ENCODE measurements around the gene POLL.

Gene POLL

GRCh38 chr10:101573885-101574753, 13.9 kb downstream of the POLL start:
- no peak for DNase-seq

GRCh38 chr10:101572785-101573184, 15.3 kb downstream of the POLL start:
- DNase-seq, result no peak

- no peak for DNase-seq
These were observed 15.9 kb downstream of the POLL start for GRCh38 chr10:101572126-101572525.

- DNase-seq, result no peak
These were observed 16.7 kb downstream of the POLL start for GRCh38 chr10:101571271-101571925.

- DNase-seq, result no peak
These were observed 17.4 kb downstream of the POLL start for GRCh38 chr10:101570428-101571270.

- no peak for DNase-seq
These were observed 18.2 kb downstream of the POLL start for GRCh38 chr10:101569622-101570427.

- no peak for DNase-seq
These were observed 18.8 kb downstream of the POLL start for GRCh38 chr10:101569323-101569621.

GRCh38 chr10:101568054-101568745, 19.9 kb downstream of the POLL start:
- no peak for DNase-seq

GRCh38 chr10:101567165-101568006, 20.7 kb downstream of the POLL start:
- DNase-seq, result no peak

- no peak for DNase-seq
These were observed 21.5 kb downstream of the POLL start for GRCh38 chr10:101566333-101567164.

- DNase-seq, result no peak
These were observed 22.1 kb downstream of the POLL start for GRCh38 chr10:101565936-101566332.

- DNase-seq, result no peak
These were observed 22.6 kb downstream of the POLL start for GRCh38 chr10:101565370-101565900.

- no peak for DNase-seq
These were observed 23.5 kb downstream of the POLL start for GRCh38 chr10:101564490-101564991.

- DNase-seq, result no peak
These were observed 24.5 kb downstream of the POLL start for GRCh38 chr10:101563497-101564040.

GRCh38 chr10:101563007-101563406, 25.1 kb downstream of the POLL start:
- DNase-seq, result no peak

- no peak for DNase-seq
These were observed 25.8 kb downstream of the POLL start for GRCh38 chr10:101562231-101562630.

GRCh38 chr10:101561068-101561915, 26.8 kb downstream of the POLL start:
- DNase-seq, result no peak

- no peak for DNase-seq
These were observed 27.6 kb downstream of the POLL start for GRCh38 chr10:101560298-101561067.
